WTC11 (cell line): ENCODE measurements around the gene RNF115. TPM values are rescaled to one million over a fixed set of nuclear protein-coding genes. Genes with fewer than 3 reads are reported as not detected.

ENCODE experiments used
- ATAC-seq: fragments of 200-7000 bp; cut with Tn5 transposase; 2 replicates; pipeline ENCODE4 v1.10.0; 2021; ENCODE audit warnings: mild to moderate bottlenecking, moderate library complexity
- CTCF ChIA-PET: fragments of 300-600 bp; sonication (Branson Sonifier 250); formaldehyde crosslinking; loops from one replicate; lab custom pipeline; 2021; ENCODE audit warnings: antibody characterized with exemption; lab: Charles Lee
- POLR2A ChIA-PET: fragments of 350-600 bp; sonication (Branson Sonifier 250); formaldehyde crosslinking; loops from one replicate; lab custom pipeline; 2021; ENCODE audit warnings: antibody characterized with exemption; lab: Charles Lee
- DNase-seq: peaks from one replicate; pipeline ENCODE4 v3.0.0; 2021; ENCODE audit warnings: low spot score
- H3K27ac Mint-ChIP-seq: 2 replicates; pipeline ENCODE4 v1.8.0; 2021; ENCODE audit warnings: mixed read lengths
- H3K27me3 Mint-ChIP-seq: 2 replicates; pipeline ENCODE4 v1.8.0; 2021; ENCODE audit warnings: low read depth, mild to moderate bottlenecking, moderate library complexity, mixed read lengths
- H3K36me3 Mint-ChIP-seq: 2 replicates; pipeline ENCODE4 v1.8.0; 2021; ENCODE audit warnings: mixed read lengths
- H3K4me1 Mint-ChIP-seq: 2 replicates; pipeline ENCODE4 v1.8.0; 2022; ENCODE audit warnings: mixed read lengths
- H3K4me3 Mint-ChIP-seq: 2 replicates; pipeline ENCODE4 v1.8.0; 2021; ENCODE audit warnings: mild to moderate bottlenecking, moderate library complexity, mixed read lengths
- H3K9me3 Mint-ChIP-seq: 2 replicates; pipeline ENCODE4 v1.8.0; 2021; ENCODE audit warnings: mixed read lengths
- ATF3 ChIP-seq: sonication (generic); formaldehyde crosslinking; conservative IDR thresholded peaks from 2 replicates; pipeline ENCODE4 v1.8.1; 2022; ENCODE audit warnings: mild to moderate bottlenecking, missing genetic modification reagents
- ETV6 ChIP-seq: sonication (generic); formaldehyde crosslinking; IDR thresholded peaks from 2 replicates; pipeline ENCODE4 v1.8.1; 2022; ENCODE audit warnings: mild to moderate bottlenecking, missing genetic modification reagents
- GTF2I ChIP-seq: fragments of 250-450 bp; sonication (Bioruptor Pico); conservative IDR thresholded peaks from 2 replicates; pipeline ENCODE4 v1.4.0; 2021; ENCODE audit warnings: mild to moderate bottlenecking
- JAZF1 ChIP-seq: fragments of 250-450 bp; sonication (Bioruptor Pico); IDR thresholded peaks from 2 replicates; pipeline ENCODE4 v1.9.0; 2021; ENCODE audit warnings: moderate library complexity, mild to moderate bottlenecking, inconsistent platforms
- MAX ChIP-seq: sonication (generic); formaldehyde crosslinking; IDR thresholded peaks from 2 replicates; pipeline ENCODE4 v1.8.0; 2022; ENCODE audit warnings: mild to moderate bottlenecking, missing genetic modification reagents
- NFYB ChIP-seq: sonication (generic); formaldehyde crosslinking; conservative IDR thresholded peaks from 2 replicates; pipeline ENCODE4 v1.8.0; 2022; ENCODE audit warnings: low read depth, missing genetic modification reagents
- NR3C1 ChIP-seq: sonication (generic); formaldehyde crosslinking; conservative IDR thresholded peaks from 2 replicates; pipeline ENCODE4 v1.8.1; 2023; ENCODE audit warnings: low read depth, mild to moderate bottlenecking, missing genetic modification reagents
- OVOL2 ChIP-seq: fragments of 250-450 bp; sonication (Bioruptor Pico); IDR thresholded peaks from 2 replicates; pipeline ENCODE4 v1.9.0; 2021; ENCODE audit warnings: mild to moderate bottlenecking, borderline replicate concordance
- SMAD4 ChIP-seq: sonication (generic); formaldehyde crosslinking; IDR thresholded peaks from 2 replicates; pipeline ENCODE4 v1.8.0; 2022; ENCODE audit warnings: mild to moderate bottlenecking, missing genetic modification reagents
- SOX15 ChIP-seq: fragments of 250-450 bp; sonication (Bioruptor Pico); IDR thresholded peaks from 2 replicates; pipeline ENCODE4 v1.9.0; 2021; ENCODE audit warnings: mild to moderate bottlenecking
- TCF7 ChIP-seq: sonication (generic); formaldehyde crosslinking; IDR thresholded peaks from 2 replicates; pipeline ENCODE4 v1.8.0; 2022; ENCODE audit warnings: mild to moderate bottlenecking, low read depth, missing genetic modification reagents, moderate library complexity
- TEAD4 ChIP-seq: sonication (generic); formaldehyde crosslinking; IDR thresholded peaks from 2 replicates; pipeline ENCODE4 v1.8.0; 2022; ENCODE audit warnings: mild to moderate bottlenecking, missing genetic modification reagents
- TP53 ChIP-seq: sonication (generic); formaldehyde crosslinking; IDR thresholded peaks from 2 replicates; pipeline ENCODE4 v1.8.1; 2023; ENCODE audit warnings: mild to moderate bottlenecking, missing genetic modification reagents
- ZBTB21 ChIP-seq: sonication (generic); formaldehyde crosslinking; IDR thresholded peaks from 2 replicates; pipeline ENCODE4 v1.8.1; 2023; ENCODE audit warnings: mild to moderate bottlenecking, missing genetic modification reagents, borderline replicate concordance
- ZNF281 ChIP-seq: sonication (generic); formaldehyde crosslinking; IDR thresholded peaks from 2 replicates; pipeline ENCODE4 v1.8.0; 2023; ENCODE audit warnings: mild to moderate bottlenecking, missing genetic modification reagents
- ZNF532 ChIP-seq: fragments of 250-450 bp; sonication (Bioruptor Pico); IDR thresholded peaks from 2 replicates; pipeline ENCODE4 v1.9.0; 2021; ENCODE audit warnings: mild to moderate bottlenecking, borderline replicate concordance
- total RNA-seq: library from RNA; stranded (reverse); gene quantifications from 3 replicates; pipeline ENCODE4 v1.2.3, GENCODE V29; 2021
- TF ChIP-seq, protein P1 (sequence below): sonication (generic); formaldehyde crosslinking; IDR thresholded peaks from 2 replicates; pipeline ENCODE4 v1.8.0; 2023; ENCODE audit warnings: missing genetic modification reagents

The RNF115 gene
- total RNA-seq, 1 experiment from 2014 or later = 8.1 TPM

GRCh38 chr1:145828367-145829026 is 4.6 kb upstream of the RNF115 start (continued):
- TF ChIP-seq SMAD4 (CRISPR knock-in tag) = no peak
- no peak for TF ChIP-seq ATF3 (CRISPR knock-in tag)
- TF ChIP-seq MAX (CRISPR knock-in tag) = no peak
- TF ChIP-seq TCF7 (CRISPR knock-in tag) = no peak
- no peak for TF ChIP-seq OVOL2
- TF ChIP-seq, protein P1, sequence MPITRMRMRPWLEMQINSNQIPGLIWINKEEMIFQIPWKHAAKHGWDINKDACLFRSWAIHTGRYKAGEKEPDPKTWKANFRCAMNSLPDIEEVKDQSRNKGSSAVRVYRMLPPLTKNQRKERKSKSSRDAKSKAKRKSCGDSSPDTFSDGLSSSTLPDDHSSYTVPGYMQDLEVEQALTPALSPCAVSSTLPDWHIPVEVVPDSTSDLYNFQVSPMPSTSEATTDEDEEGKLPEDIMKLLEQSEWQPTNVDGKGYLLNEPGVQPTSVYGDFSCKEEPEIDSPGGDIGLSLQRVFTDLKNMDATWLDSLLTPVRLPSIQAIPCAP (CRISPR knock-in tag) = no peak
- no peak for TF ChIP-seq ZBTB21 (CRISPR knock-in tag)
- TF ChIP-seq, all 79 proteins: peak for 0

DNA sequence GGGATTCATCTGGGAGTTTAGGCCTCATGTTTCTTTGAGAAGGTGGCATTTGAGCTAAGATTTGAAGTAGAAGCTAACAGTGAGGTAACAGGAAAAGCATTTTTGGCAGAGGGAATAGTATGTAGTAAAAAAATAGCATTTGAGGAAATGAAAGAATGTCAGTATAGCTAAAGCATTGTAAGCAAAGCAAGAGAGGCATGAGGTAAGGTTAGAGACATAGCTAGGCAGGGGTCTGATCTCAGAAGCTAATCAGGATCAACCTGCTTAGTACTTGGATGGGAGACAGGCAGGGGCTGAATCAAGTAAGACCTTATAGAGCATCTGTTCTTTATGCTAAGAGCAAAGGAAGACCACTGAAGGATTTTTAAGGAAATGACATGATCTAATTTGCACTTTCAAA is 4.1 kb upstream of the RNF115 start:
- TF ChIP-seq ZNF281 (CRISPR knock-in tag) (no peak), SOX15 (CRISPR knock-in tag) (no peak), JAZF1 (CRISPR knock-in tag) (no peak), TCF7 (CRISPR knock-in tag) (no peak), ZNF532 (CRISPR knock-in tag) (no peak), NFYB (CRISPR knock-in tag) (no peak), ETV6 (no peak), TEAD4 (CRISPR knock-in tag) (no peak), TP53 (no peak), GTF2I (no peak), OVOL2 (no peak), NR3C1 (CRISPR knock-in tag) (no peak)
- no peak overlapping the region for H3K4me3 Mint-ChIP-seq
- peaks cover 5% of the 10 kb centered on the region for H3K4me1 Mint-ChIP-seq
- H3K27ac Mint-ChIP-seq = no peak overlapping the region
- H3K9me3 Mint-ChIP-seq = no peaks in the 10 kb centered on the region
- H3K36me3 Mint-ChIP-seq = peaks cover 58% of the 10 kb centered on the region
- ATAC-seq = no peak
- H3K27me3 Mint-ChIP-seq = no peaks in the 10 kb centered on the region
- DNase-seq = no peak
- POLR2A ChIA-PET = no interaction called here
- CTCF ChIA-PET = interaction anchor here (5.7 kb wide), 1 partner anchor 17 kb away, joined by 24 read pairs; the partner anchor contains the start of gene NUDT17
